Keratinocyte (primary cell): ENCODE measurements around the gene CD69.

Experiments used
- EZH2 ChIP-seq: IDR thresholded peaks from one replicate; pipeline ENCODE4 v1.6.1; 2012; ENCODE audit warnings: inconsistent platforms, mild to moderate bottlenecking, low read length, moderate library complexity
- TF ChIP-seq, protein P1 (sequence below), 3 experiments: IDR thresholded peaks in 1 of 3; conservative IDR thresholded peaks in 1 of 3; optimal IDR thresholded peaks in 1 of 3; 2 replicates in 2 of 3; 3 replicates in 1 of 3; pipeline versions ENCODE3 to v1.5.1; 2011; ENCODE audit warnings: low read length in 3 of 3, mild to moderate bottlenecking in 3 of 3, moderate library complexity in 2 of 3, control low read depth in 1 of 3, inconsistent platforms in 1 of 3; ENCODE audit not compliant: insufficient read depth in 2 of 3; ENCODE audit errors: extremely low read depth in 1 of 3

- TF ChIP-seq, protein P1, sequence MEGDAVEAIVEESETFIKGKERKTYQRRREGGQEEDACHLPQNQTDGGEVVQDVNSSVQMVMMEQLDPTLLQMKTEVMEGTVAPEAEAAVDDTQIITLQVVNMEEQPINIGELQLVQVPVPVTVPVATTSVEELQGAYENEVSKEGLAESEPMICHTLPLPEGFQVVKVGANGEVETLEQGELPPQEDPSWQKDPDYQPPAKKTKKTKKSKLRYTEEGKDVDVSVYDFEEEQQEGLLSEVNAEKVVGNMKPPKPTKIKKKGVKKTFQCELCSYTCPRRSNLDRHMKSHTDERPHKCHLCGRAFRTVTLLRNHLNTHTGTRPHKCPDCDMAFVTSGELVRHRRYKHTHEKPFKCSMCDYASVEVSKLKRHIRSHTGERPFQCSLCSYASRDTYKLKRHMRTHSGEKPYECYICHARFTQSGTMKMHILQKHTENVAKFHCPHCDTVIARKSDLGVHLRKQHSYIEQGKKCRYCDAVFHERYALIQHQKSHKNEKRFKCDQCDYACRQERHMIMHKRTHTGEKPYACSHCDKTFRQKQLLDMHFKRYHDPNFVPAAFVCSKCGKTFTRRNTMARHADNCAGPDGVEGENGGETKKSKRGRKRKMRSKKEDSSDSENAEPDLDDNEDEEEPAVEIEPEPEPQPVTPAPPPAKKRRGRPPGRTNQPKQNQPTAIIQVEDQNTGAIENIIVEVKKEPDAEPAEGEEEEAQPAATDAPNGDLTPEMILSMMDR (optimal IDR thresholded peaks at IDR 0.05 in 1 of 3, IDR thresholded peaks at IDR 0.05 in 1 of 3, conservative IDR thresholded peaks at IDR 0.05 in 1 of 3; ENCODE audit: extremely low read depth in 1 of 3, insufficient read depth in 2 of 3, low read length in 3 of 3), result no peak
- TF ChIP-seq EZH2, result no peak
Observed at GRCh38 chr12:9793779-9794395, 33.2 kb upstream of the CD69 start.
